Panc1 (cell line): ENCODE data around the gene CCDC148. TPM values are rescaled to one million over a fixed set of nuclear protein-coding genes. Genes with fewer than 3 reads are reported as not detected.
"Not testable (repeated sequence)": the region's sequence is repeated elsewhere in the genome, so short reads cannot be mapped to it uniquely, and the experiment has no call there.

Experiments
- ATAC-seq: fragments of 200-7000 bp; cut with Tn5 transposase; 2 replicates; pipeline ENCODE4 v1.9.1; 2020; ENCODE audit warnings: mild to moderate bottlenecking, moderate library complexity
- BruUV-seq: library from RNA; stranded (reverse); fragments of 400-500 nt; replicated peaks from 2 replicates; lab custom pipeline; 2021; lab: Mats Ljungman, UMichigan
- CTCF ChIA-PET: fragments of 300-600 bp; sonication (Branson Sonifier 250); formaldehyde crosslinking; loops from one replicate; lab custom pipeline; 2022; ENCODE audit warnings: antibody characterized with exemption; lab: Charles Lee
- POLR2A ChIA-PET: fragments of 300-600 bp; sonication (Branson Sonifier 250); formaldehyde crosslinking; loops from one replicate; lab custom pipeline; 2022; ENCODE audit warnings: antibody characterized with exemption; lab: Charles Lee
- DNase-seq: peaks from one replicate; pipeline ENCODE4 v3.0.0-alpha.2; 2010; ENCODE audit warnings: low read depth, low spot score
- H3K27ac ChIP-seq: 2 replicates; pipeline ENCODE4 v1.5.1; 2011; ENCODE audit warnings: mild to moderate bottlenecking, low read length, inconsistent platforms
- H3K27me3 ChIP-seq: fragments of 200-500 bp; sonication (Bioruptor generic); 2 replicates; pipeline ENCODE4 v1.6.0; 2014; ENCODE audit warnings: low read length, inconsistent platforms; ENCODE audit not compliant: control insufficient read depth, insufficient read depth
- H3K36me3 ChIP-seq: fragments of 200-500 bp; sonication (Bioruptor generic); 2 replicates; pipeline ENCODE4 v1.5.1; 2014; ENCODE audit warnings: inconsistent platforms, mild to moderate bottlenecking, low read length, moderate library complexity; ENCODE audit not compliant: control insufficient read depth, insufficient read depth
- H3K4me1 ChIP-seq: 2 replicates; pipeline ENCODE4 v1.5.1; 2011; ENCODE audit warnings: inconsistent platforms, mild to moderate bottlenecking, low read length, moderate library complexity; ENCODE audit not compliant: control insufficient read depth, insufficient read depth
- H3K4me3 ChIP-seq, 2 experiments: 2 replicates each; pipeline ENCODE4 v1.5.1; 2011 to 2012; ENCODE audit warnings: low read depth in 2 of 2, low read length in 2 of 2, mild to moderate bottlenecking in 2 of 2, inconsistent platforms in 1 of 2, moderate library complexity in 1 of 2
- H3K9me3 ChIP-seq: fragments of 200-500 bp; sonication (Bioruptor generic); 2 replicates; pipeline ENCODE4 v1.5.1; 2014; ENCODE audit warnings: low read depth, mild to moderate bottlenecking, inconsistent platforms, low read length, moderate library complexity; ENCODE audit not compliant: control insufficient read depth, insufficient read depth
- CTCF ChIP-seq: fragments of 450-650 bp; IDR thresholded peaks from 2 replicates; pipeline ENCODE4 v1.5.1; 2017; ENCODE audit warnings: mild to moderate bottlenecking
- POLR2AphosphoS5 ChIP-seq: IDR thresholded peaks from 2 replicates; pipeline ENCODE4 v1.6.1; 2012; ENCODE audit warnings: mild to moderate bottlenecking, low read depth, low read length, moderate library complexity
- REST ChIP-seq, 2 experiments: IDR thresholded peaks; 2 replicates each; pipeline ENCODE4 v1.6.1; 2011 to 2012; ENCODE audit warnings: low read depth in 2 of 2, control low read depth in 1 of 2, low read length in 1 of 2, mild to moderate bottlenecking in 1 of 2, moderate library complexity in 1 of 2; ENCODE audit not compliant: insufficient read depth in 1 of 2
- SIN3A ChIP-seq: IDR thresholded peaks from 2 replicates; pipeline ENCODE4 v1.6.1; 2012; ENCODE audit warnings: low read depth, mild to moderate bottlenecking, low read length, moderate library complexity, borderline replicate concordance; ENCODE audit not compliant: insufficient read depth
- TCF7L2 ChIP-seq: IDR thresholded peaks from 2 replicates; pipeline ENCODE4 v1.6.1; 2011; ENCODE audit warnings: mild to moderate bottlenecking, low read depth, low read length, inconsistent platforms
- in situ Hi-C: cut with HindIII; loops from 2 replicates; pipeline ENCODE4 v1.10.0; 2016; ENCODE audit warnings: low sequenced_read_pairs, low pct_unique_long_range_greater_than_20kb
- intact Hi-C: fragments of 100-400 bp; cut with micrococcal nuclease; formaldehyde crosslinking; loops from one replicate; pipeline ENCODE4 v1.10.0; 2022; ENCODE audit not compliant: unreplicated experiment
- total RNA-seq: library from RNA; stranded (reverse); gene quantifications from one replicate; pipeline ENCODE4 v1.2.1, GENCODE V29; 2021; ENCODE audit not compliant: unreplicated experiment

Gene CCDC148
- total RNA-seq, 1 experiment from 2014 or later, result 0.92 TPM

GRCh38 chr2:158313734-158314133, 142.8 kb downstream of the CCDC148 start:
- Histone ChIP-seq H3K4me1 (no peaks in the 10 kb centered on the region), H3K36me3 (no peaks in the 10 kb centered on the region), H3K27ac (no peak overlapping the region), H3K4me3 (no peak overlapping the region), H3K9me3 (no peaks in the 10 kb centered on the region), H3K27me3 (peaks cover 2% of the 10 kb centered on the region; the same call in 1 of the 2 replicates)
- intact Hi-C loops (no loop called here), in situ Hi-C loops (no loop called here)
- DNase-seq (no peak), ATAC-seq (no peak)
- ChIA-PET POLR2A (no interaction called here), CTCF (no interaction called here)
- TF ChIP-seq TCF7L2 (no peak), POLR2AphosphoS5 (no peak), REST (IDR thresholded peaks at IDR 0.05; ENCODE audit: insufficient read depth in 1 of 2, low read depth in 2 of 2, low read length in 1 of 2) (no peak), CTCF (no peak), SIN3A (no peak)
- BruUV-seq, result no TSS peak

- in situ Hi-C loops, result no loop called here
- CTCF ChIA-PET, result no interaction called here
- BruUV-seq, result no TSS peak
- TF ChIP-seq CTCF (no peak), SIN3A (no peak), POLR2AphosphoS5 (no peak), TCF7L2 (no peak), REST (IDR thresholded peaks at IDR 0.05; ENCODE audit: insufficient read depth in 1 of 2, low read depth in 2 of 2, low read length in 1 of 2) (no peak)
- no peak overlapping the region for H3K27ac ChIP-seq
- no peaks in the 10 kb centered on the region for H3K36me3 ChIP-seq
- intact Hi-C loops, result no loop called here
- H3K27me3 ChIP-seq, result peaks cover 2% of the 10 kb centered on the region; the same call in 1 of the 2 replicates
- ATAC-seq, result no peak
- no peaks in the 10 kb centered on the region for H3K9me3 ChIP-seq
- no peak overlapping the region for H3K4me3 ChIP-seq
- no peak for DNase-seq
- no peaks in the 10 kb centered on the region for H3K4me1 ChIP-seq
- POLR2A ChIA-PET, result no interaction called here
These were observed 143.6 kb downstream of the CCDC148 start for GRCh38 chr2:158312981-158313380.

GRCh38 chr2:158310407-158310806, 146.1 kb downstream of the CCDC148 start:
- CTCF ChIA-PET, in situ Hi-C loops, POLR2A ChIA-PET: not testable (repeated sequence)

More at GRCh38 chr2:158310407-158310806, 146.1 kb downstream of the CCDC148 start:
- intact Hi-C loops, ATAC-seq, H3K9me3 ChIP-seq, H3K4me1 ChIP-seq, BruUV-seq, H3K27ac ChIP-seq, DNase-seq, H3K27me3 ChIP-seq, H3K4me3 ChIP-seq, H3K36me3 ChIP-seq: not testable (repeated sequence)
